OCI-LY3 (cell line): Measurements from ENCODE around the gene CCDC28B.
A peak's percentile ranks its signal among the peaks of the same experiment; 100 is the strongest.

Experiments
- H2AFZ ChIP-seq: fragments of 200-600, 300-600 bp; shearing (Covaris generic); 2 replicates; pipeline ENCODE4 v1.6.0; 2014; ENCODE audit warnings: antibody characterized with exemption, low read depth, low read length
- H3K27ac ChIP-seq: fragments of 200-600, 300-600 bp; sonication (generic); 2 replicates; pipeline ENCODE4 v1.5.1; 2014; ENCODE audit warnings: mild to moderate bottlenecking, low read length, moderate library complexity, mixed read lengths
- H3K27me3 ChIP-seq: fragments of 200-600, 300-600 bp; sonication (generic); 2 replicates; pipeline ENCODE4 v1.6.1; 2014; ENCODE audit warnings: low read depth, low read length, mixed read lengths
- H3K36me3 ChIP-seq: fragments of 200-600, 300-600 bp; sonication (generic); replicated peaks from 2 replicates; pipeline ENCODE3; 2014; ENCODE audit warnings: low read depth, low read length, mixed read lengths
- H3K4me1 ChIP-seq: fragments of 300-600, 200-600 bp; sonication (generic); 2 replicates; pipeline ENCODE4 v1.6.1; 2014; ENCODE audit warnings: low read length, mixed read lengths
- H3K4me2 ChIP-seq: fragments of 200-600, 300-600 bp; sonication (generic); 2 replicates; pipeline ENCODE4 v1.6.1; 2014; ENCODE audit warnings: low read length, mixed read lengths
- H3K4me3 ChIP-seq: fragments of 300-600, 200-600 bp; sonication (generic); 2 replicates; pipeline ENCODE4 v1.5.1; 2014; ENCODE audit warnings: antibody characterized with exemption, mild to moderate bottlenecking, low read length, moderate library complexity
- H3K79me2 ChIP-seq: fragments of 300-600, 200-600 bp; shearing (Covaris generic); 2 replicates; pipeline ENCODE4 v1.6.1; 2014; ENCODE audit warnings: mild to moderate bottlenecking, low read length, mixed read lengths
- H3K9ac ChIP-seq: fragments of 300-600, 200-600 bp; shearing (Covaris generic); 2 replicates; pipeline ENCODE4 v1.6.0; 2014; ENCODE audit warnings: mild to moderate bottlenecking, low read length, moderate library complexity
- H3K9me3 ChIP-seq: fragments of 200-600, 300-600 bp; shearing (Covaris generic); 2 replicates; pipeline ENCODE4 v1.6.1; 2014; ENCODE audit warnings: low read length, mixed read lengths; ENCODE audit not compliant: insufficient read depth
- H4K20me1 ChIP-seq: fragments of 200-600, 300-600 bp; sonication (generic); 2 replicates; pipeline ENCODE4 v1.6.1; 2016; ENCODE audit warnings: low read length, mixed read lengths; ENCODE audit not compliant: insufficient read depth
- EZH2phosphoT487 ChIP-seq: fragments of 200-600 bp; shearing (Covaris generic); IDR thresholded peaks from 2 replicates; pipeline ENCODE4 v1.6.1; 2018; ENCODE audit warnings: antibody characterized with exemption, mixed run types, low read depth
- TF ChIP-seq, protein P1 (sequence below): fragments of 200-600, 300-600 bp; sonication (generic); IDR thresholded peaks from 2 replicates; pipeline ENCODE4 v1.5.1; 2014; ENCODE audit warnings: antibody characterized with exemption, low read length, low read depth

CCDC28B gene

DNA sequence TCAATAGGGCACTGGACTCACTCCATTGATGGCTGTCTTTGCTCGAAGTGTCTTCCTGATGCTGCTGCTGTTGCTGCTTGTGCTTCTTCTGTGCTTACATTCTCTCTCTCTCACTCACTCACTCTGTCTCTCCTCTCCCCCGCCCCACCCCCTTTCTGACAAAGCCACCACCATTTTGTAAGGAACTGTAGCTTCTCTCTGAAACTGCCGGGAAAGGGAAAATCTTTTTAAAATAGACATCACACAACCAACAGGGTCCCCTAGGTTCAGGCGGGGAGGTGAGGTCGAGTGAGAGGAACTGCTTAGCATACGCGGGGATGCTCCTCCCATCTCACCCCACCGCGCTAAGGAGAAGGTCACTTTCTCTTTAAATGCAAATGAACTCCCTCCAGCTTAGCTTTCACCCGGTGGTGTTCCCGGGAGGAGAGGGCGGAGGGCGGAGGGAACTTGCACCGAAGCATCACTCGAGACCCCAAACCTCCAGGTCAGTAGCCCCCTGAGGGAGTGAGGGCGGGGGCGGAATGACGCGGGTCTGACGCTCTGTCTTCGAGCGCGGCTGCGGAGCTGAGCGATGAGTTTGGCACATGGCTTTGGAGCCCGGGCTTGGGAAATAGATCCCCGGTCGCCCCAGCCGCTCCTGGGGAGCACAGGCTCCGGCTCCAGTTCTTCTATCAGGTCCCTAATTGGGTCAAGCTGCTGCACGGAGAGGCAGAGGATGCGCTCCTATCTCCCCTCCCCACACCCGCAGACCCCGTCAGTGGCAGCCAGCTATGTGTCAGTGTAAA lies at the start of gene CCDC28B:
CCDC28B (plus strand) TSS at position 370 of the 785 bp plus-strand sequence. CDS start 1,341 bp downstream, outside the sequence.
- peak within 1 kb of the TSS; percentile 88 for H3K4me3 ChIP-seq
- peak within 1 kb of the TSS; percentile 93 for H3K27ac ChIP-seq
- peaks cover 17% of the 10 kb centered on the region for H3K36me3 ChIP-seq
- peak within 1 kb of the TSS; percentile 38; the same call in 1 of the 2 replicates for H2AFZ ChIP-seq
- no peaks in the 10 kb centered on the region for H4K20me1 ChIP-seq
- no peaks in the 10 kb centered on the region for H3K27me3 ChIP-seq
- TF ChIP-seq EZH2phosphoT487: no peak
- TF ChIP-seq, protein P1, sequence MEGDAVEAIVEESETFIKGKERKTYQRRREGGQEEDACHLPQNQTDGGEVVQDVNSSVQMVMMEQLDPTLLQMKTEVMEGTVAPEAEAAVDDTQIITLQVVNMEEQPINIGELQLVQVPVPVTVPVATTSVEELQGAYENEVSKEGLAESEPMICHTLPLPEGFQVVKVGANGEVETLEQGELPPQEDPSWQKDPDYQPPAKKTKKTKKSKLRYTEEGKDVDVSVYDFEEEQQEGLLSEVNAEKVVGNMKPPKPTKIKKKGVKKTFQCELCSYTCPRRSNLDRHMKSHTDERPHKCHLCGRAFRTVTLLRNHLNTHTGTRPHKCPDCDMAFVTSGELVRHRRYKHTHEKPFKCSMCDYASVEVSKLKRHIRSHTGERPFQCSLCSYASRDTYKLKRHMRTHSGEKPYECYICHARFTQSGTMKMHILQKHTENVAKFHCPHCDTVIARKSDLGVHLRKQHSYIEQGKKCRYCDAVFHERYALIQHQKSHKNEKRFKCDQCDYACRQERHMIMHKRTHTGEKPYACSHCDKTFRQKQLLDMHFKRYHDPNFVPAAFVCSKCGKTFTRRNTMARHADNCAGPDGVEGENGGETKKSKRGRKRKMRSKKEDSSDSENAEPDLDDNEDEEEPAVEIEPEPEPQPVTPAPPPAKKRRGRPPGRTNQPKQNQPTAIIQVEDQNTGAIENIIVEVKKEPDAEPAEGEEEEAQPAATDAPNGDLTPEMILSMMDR: no peak
- H3K4me1 ChIP-seq: peaks cover 40% of the 10 kb centered on the region
- peaks cover 23% of the 10 kb centered on the region for H3K79me2 ChIP-seq
- H3K9me3 ChIP-seq: no peaks in the 10 kb centered on the region
- peak within 1 kb of the TSS; percentile 81 for H3K4me2 ChIP-seq
- peak within 1 kb of the TSS; percentile 76 for H3K9ac ChIP-seq

DNA sequence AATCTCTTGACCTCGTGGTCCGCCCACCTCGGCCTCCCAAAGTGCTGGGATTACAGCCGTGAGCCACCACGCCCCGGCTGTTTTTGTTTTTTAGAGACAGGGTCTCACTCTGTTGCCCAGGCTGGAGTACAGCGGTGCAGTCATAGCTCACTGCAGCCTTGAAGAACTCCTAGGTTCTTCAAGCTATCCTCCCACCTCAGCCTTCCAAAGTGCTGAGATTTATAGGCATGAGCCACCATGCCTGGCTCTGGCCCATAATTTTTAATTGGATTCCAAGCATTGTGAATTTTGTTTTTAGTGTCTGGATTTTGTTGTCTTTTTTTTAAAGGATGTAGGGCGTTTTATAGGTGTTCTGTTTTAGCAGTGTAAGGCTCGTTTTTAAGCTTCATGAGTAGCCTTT lies 49.5 kb upstream of the CCDC28B start:
- H3K36me3 ChIP-seq: peaks cover 18% of the 10 kb centered on the region
- peaks cover 4% of the 10 kb centered on the region; the same call in 1 of the 2 replicates for H3K9me3 ChIP-seq
- H3K9ac ChIP-seq: no peak overlapping the region
- TF ChIP-seq, protein P1: no peak
- no peak for TF ChIP-seq EZH2phosphoT487
- no peak overlapping the region for H3K4me3 ChIP-seq
- H3K27ac ChIP-seq: no peak overlapping the region
- H3K4me1 ChIP-seq: peaks cover 10% of the 10 kb centered on the region
- 0 out of 2 replicates have a peak, but pooled peaks cover 3% of the 10 kb centered on the region for H3K27me3 ChIP-seq
- no peak overlapping the region for H3K4me2 ChIP-seq
- peaks cover 48% of the 10 kb centered on the region for H3K79me2 ChIP-seq
- no peak overlapping the region for H2AFZ ChIP-seq
- peaks cover 4% of the 10 kb centered on the region; the same call in 1 of the 2 replicates for H4K20me1 ChIP-seq

DNA sequence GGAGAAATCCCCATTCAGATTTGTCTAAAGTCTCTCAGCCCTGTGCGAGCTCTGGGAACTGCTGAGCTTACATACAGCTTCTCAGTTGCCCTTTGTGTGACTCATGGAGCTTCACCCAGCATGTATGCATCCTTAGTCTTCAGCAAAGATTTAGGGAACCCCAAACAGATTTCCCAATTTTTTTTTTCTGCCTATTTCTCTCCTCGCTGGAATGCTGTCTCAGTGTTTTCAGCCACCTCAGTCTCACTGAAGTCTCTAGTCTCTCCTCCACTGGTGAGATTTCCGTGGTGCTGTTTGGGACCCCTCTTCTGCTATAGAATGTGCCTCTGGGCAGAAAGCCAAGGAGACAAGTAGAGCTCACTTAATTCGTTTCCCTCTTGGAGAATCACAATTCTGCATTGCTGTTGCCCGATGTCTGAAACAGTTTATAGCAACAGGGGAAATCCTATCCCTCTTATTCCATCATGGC lies 49.0 kb upstream of the CCDC28B start:
- Histone ChIP-seq H3K9ac (no peak overlapping the region), H3K4me2 (no peak overlapping the region), H3K4me1 (peaks cover 8% of the 10 kb centered on the region), H4K20me1 (no peaks in the 10 kb centered on the region), H3K79me2 (peaks cover 43% of the 10 kb centered on the region), H3K27ac (no peak overlapping the region), H3K4me3 (no peak overlapping the region), H3K9me3 (peaks cover 4% of the 10 kb centered on the region; the same call in 1 of the 2 replicates), H3K27me3 (no peaks in the 10 kb centered on the region), H3K36me3 (peaks cover 15% of the 10 kb centered on the region), H2AFZ (no peak overlapping the region)
- no peak for TF ChIP-seq EZH2phosphoT487
- TF ChIP-seq, protein P1: no peak

DNA sequence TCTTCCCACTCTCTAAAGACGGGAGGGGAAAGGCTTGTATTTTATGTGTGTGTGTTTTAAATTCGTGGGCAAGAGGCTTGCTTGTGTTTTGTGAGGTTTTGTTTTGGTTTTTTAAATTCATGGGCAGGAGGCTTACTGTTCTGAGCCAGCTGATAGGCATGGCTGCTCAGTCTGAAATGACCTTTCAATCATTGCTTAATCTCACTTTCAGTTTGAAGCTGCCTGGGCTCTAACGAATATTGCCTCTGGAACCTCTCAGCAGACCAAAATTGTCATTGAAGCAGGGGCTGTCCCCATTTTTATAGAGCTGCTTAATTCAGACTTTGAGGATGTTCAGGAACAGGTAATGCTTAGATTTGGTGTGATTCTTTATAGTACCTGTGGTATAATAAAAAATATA lies 41.2 kb upstream of the CCDC28B start:
- Histone ChIP-seq H3K27ac (no peak overlapping the region), H3K9ac (no peak overlapping the region), H2AFZ (no peak overlapping the region), H3K4me1 (peaks cover 25% of the 10 kb centered on the region), H3K9me3 (no peaks in the 10 kb centered on the region), H3K4me3 (no peak overlapping the region), H3K79me2 (no peaks in the 10 kb centered on the region), H3K27me3 (no peaks in the 10 kb centered on the region), H3K4me2 (peak overlapping the region; percentile 12; the same call in 1 of the 2 replicates), H3K36me3 (peaks cover 45% of the 10 kb centered on the region), H4K20me1 (no peaks in the 10 kb centered on the region)
- TF ChIP-seq EZH2phosphoT487: no peak
- TF ChIP-seq, protein P1: no peak
